Osteoblast (primary cell): ENCODE data around the gene MRNIP. TPM values are rescaled to one million over a fixed set of nuclear protein-coding genes. Genes with fewer than 3 reads are reported as not detected.

ENCODE experiments used
- DNase-seq: peaks from one replicate; pipeline ENCODE4 v3.0.0; 2011; ENCODE audit warnings: low spot score, mixed read lengths; ENCODE audit not compliant: insufficient read length; ENCODE audit errors: missing footprints
- H2AFZ ChIP-seq: 2 replicates; pipeline ENCODE4 v1.6.0; 2011; ENCODE audit warnings: mild to moderate bottlenecking, low read length
- H3K27ac ChIP-seq: 2 replicates; pipeline ENCODE4 v1.5.1; 2011; ENCODE audit warnings: mild to moderate bottlenecking, low read depth, low read length, moderate library complexity
- H3K27me3 ChIP-seq: 2 replicates; pipeline ENCODE4 v1.6.0; 2012; ENCODE audit warnings: mild to moderate bottlenecking, control low read depth, inconsistent platforms, low read length, moderate library complexity; ENCODE audit not compliant: insufficient read depth
- H3K36me3 ChIP-seq: 2 replicates; pipeline ENCODE4 v1.5.1; 2011; ENCODE audit warnings: mild to moderate bottlenecking, low read length, control low read depth, moderate library complexity; ENCODE audit not compliant: insufficient read depth
- H3K4me1 ChIP-seq: 2 replicates; pipeline ENCODE4 v1.5.1; 2011; ENCODE audit warnings: mild to moderate bottlenecking, low read length, control low read depth, moderate library complexity; ENCODE audit not compliant: insufficient read depth
- H3K4me2 ChIP-seq: 2 replicates; pipeline ENCODE4 v1.6.0; 2011; ENCODE audit warnings: mild to moderate bottlenecking, low read length; ENCODE audit not compliant: insufficient read depth
- H3K4me3 ChIP-seq: fragments of 200-600 bp; sonication (generic); 3 replicates; pipeline ENCODE4 v1.5.1; 2012; ENCODE audit warnings: mild to moderate bottlenecking, low read length, inconsistent platforms; ENCODE audit not compliant: insufficient read depth
- H3K79me2 ChIP-seq: 2 replicates; pipeline ENCODE4 v1.6.0; 2012; ENCODE audit warnings: mild to moderate bottlenecking, low read length, control low read depth, inconsistent platforms; ENCODE audit not compliant: insufficient read depth
- H3K9me3 ChIP-seq: 2 replicates; pipeline ENCODE4 v1.5.1; 2011; ENCODE audit warnings: low read depth, low read length, control low read depth
- H4K20me1 ChIP-seq: 2 replicates; pipeline ENCODE4 v1.6.0; 2012; ENCODE audit warnings: mild to moderate bottlenecking, low read length, control low read depth; ENCODE audit not compliant: insufficient read depth
- total RNA-seq: library from RNA; depleted of rRNA; stranded (reverse); fragments of >200 nt; gene quantifications from 2 replicates; pipeline ENCODE4 v1.2.3, GENCODE V29; 2012
- TF ChIP-seq, protein P1 (sequence below): IDR thresholded peaks from 2 replicates; pipeline ENCODE4 v1.5.1; 2011; ENCODE audit warnings: mild to moderate bottlenecking, low read depth, low read length, moderate library complexity; ENCODE audit errors: extremely low read depth

The MRNIP gene
- total RNA-seq, 1 donor = 10.1 TPM

DNA sequence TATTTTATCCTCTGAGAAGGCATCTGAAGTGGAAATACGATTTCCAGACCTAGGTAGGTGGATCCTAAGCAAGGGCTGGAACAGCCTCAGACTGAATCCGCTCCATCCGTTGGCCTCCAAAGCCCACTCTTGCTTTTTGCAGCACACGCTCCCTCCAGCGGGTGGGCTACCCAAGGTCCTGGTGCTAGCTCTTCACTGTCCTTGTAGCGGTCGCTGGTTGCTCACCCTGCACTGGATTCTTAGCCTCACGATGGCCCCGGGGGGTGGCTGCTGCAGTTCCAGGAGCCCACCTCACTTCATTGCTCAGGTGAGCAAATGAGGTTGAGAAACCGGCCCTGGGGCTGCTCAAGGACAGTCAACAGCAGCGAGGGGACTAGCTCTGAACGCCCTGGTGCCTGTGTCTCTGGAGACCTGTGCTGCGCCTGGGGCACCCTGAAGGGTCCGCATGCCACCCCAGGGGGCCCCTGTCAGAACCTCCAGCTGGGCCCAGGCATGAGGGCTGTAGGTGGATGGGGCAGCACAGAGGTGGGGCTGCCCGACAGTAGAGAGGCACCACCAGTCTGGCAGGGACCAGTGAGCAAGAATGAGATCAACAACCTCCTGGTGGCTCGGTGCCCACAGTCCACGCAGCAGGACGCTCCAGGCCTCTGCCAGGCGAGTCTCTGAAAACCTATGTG lies 56.3 kb downstream of the MRNIP start:
- Histone ChIP-seq H3K9me3 (no peaks in the 10 kb centered on the region), H3K4me1 (peaks cover 28% of the 10 kb centered on the region), H4K20me1 (peaks cover 37% of the 10 kb centered on the region), H3K79me2 (peaks cover 45% of the 10 kb centered on the region), H2AFZ (no peak overlapping the region), H3K27me3 (no peaks in the 10 kb centered on the region), H3K4me3 (no peak overlapping the region), H3K36me3 (peaks cover 31% of the 10 kb centered on the region), H3K4me2 (no peak overlapping the region), H3K27ac (no peak overlapping the region)
- peak; percentile 94 for DNase-seq
- TF ChIP-seq, protein P1, sequence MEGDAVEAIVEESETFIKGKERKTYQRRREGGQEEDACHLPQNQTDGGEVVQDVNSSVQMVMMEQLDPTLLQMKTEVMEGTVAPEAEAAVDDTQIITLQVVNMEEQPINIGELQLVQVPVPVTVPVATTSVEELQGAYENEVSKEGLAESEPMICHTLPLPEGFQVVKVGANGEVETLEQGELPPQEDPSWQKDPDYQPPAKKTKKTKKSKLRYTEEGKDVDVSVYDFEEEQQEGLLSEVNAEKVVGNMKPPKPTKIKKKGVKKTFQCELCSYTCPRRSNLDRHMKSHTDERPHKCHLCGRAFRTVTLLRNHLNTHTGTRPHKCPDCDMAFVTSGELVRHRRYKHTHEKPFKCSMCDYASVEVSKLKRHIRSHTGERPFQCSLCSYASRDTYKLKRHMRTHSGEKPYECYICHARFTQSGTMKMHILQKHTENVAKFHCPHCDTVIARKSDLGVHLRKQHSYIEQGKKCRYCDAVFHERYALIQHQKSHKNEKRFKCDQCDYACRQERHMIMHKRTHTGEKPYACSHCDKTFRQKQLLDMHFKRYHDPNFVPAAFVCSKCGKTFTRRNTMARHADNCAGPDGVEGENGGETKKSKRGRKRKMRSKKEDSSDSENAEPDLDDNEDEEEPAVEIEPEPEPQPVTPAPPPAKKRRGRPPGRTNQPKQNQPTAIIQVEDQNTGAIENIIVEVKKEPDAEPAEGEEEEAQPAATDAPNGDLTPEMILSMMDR = no peak

DNA sequence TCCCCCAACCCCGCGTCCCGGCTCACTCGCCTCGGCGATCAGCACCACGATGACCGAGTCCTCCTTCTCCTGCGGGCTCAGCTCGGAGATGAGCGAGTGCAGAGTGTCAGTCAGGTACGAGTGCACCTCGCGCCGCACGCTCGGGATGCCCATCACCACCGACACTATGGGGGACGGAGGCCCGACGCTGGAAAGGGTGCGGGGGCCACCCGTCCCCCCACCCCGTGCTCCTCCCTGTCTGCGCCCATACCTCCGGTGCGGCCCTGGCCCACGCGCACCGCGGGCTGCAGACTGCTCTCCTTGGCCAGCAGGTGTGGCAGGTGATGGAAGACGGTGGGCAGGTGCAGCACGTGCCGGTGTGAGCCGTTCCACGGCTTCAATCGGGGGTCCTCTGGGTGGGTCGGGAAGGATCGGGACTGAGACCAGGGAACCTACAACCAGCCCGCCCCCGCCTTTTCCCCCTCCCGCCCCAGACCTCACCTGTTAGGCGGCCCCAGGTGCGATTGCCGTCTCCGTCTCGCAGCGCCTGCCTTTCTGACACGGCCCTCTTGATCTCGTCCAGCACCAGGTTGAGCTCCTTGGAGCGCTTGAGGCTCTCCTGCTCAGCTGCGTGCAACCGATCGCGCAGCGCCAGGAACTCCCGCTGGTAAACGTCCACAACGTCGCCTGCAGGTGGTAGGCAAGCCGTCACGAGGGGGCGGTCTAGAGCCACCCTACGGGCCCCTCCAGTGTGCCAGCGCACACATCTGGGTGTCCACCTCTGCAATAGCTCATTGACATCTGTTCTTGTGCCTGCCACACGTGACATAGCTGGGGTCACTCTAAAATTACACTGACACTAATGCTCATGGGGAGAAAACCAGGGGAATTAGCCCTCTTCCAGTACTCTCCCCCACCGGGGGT lies 57.1 kb downstream of the MRNIP start:
- no peak overlapping the region for H3K4me3 ChIP-seq
- DNase-seq = peak; percentile 97
- peaks cover 45% of the 10 kb centered on the region for H3K79me2 ChIP-seq
- peaks cover 37% of the 10 kb centered on the region for H4K20me1 ChIP-seq
- H2AFZ ChIP-seq = no peak overlapping the region
- TF ChIP-seq, protein P1 = peak; percentile 58
- H3K27ac ChIP-seq = no peak overlapping the region
- no peaks in the 10 kb centered on the region for H3K9me3 ChIP-seq
- no peaks in the 10 kb centered on the region for H3K27me3 ChIP-seq
- H3K4me2 ChIP-seq = no peak overlapping the region
- peaks cover 35% of the 10 kb centered on the region for H3K36me3 ChIP-seq
- H3K4me1 ChIP-seq = peaks cover 28% of the 10 kb centered on the region

DNA sequence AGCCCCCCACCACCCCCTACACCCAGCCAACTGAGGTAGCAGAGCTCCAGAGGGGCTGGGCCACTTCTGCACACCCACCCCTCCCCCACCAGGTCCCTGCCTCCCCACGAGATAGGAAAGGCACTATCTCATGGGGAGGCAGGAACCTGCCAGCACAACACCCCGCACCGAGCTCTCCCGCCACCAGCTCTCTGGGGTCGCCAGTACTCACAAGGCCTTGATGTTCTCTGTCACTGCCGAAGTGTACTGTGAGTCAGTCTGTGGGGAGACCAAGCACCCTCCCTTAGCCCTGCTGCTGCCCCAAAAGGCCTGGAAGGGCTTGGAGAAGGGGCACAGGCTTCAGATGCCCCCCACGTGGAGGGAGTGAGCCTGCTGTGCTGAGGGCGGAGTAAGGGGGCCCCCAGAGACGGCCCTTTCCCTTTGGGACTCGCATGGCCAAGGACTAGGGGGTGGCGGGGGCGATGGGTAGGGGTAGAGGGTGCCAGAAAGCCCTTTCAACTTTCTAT lies 57.9 kb downstream of the MRNIP start:
- Histone ChIP-seq H3K4me2 (no peak overlapping the region), H3K36me3 (peaks cover 35% of the 10 kb centered on the region), H2AFZ (no peak overlapping the region), H3K9me3 (no peaks in the 10 kb centered on the region), H3K4me1 (peaks cover 28% of the 10 kb centered on the region), H3K79me2 (peaks cover 41% of the 10 kb centered on the region), H3K27me3 (no peaks in the 10 kb centered on the region), H3K27ac (no peak overlapping the region), H4K20me1 (peaks cover 37% of the 10 kb centered on the region), H3K4me3 (no peak overlapping the region)
- TF ChIP-seq, protein P1 = no peak
- DNase-seq = peak; percentile 80
